ENCODE measurements around the gene MAP3K13.

The MAP3K13 gene

GRCh38 chr3:185353225-185353624 is 9.7 kb upstream of the MAP3K13 start:
- no peak for DNase-seq (ENCODE audit: extremely low spot score)
- ChIA-PET CTCF (interaction anchor here (0.8 to 2.5 kb wide), 12 partner anchors 9 to 307 kb away, joined by 3 to 13 read pairs (median 4); partner anchors contain the start of genes MAP3K13 and SENP2), POLR2A (no interaction called here)
- no peak for TF ChIP-seq CTCF (IDR thresholded peaks at IDR 0.05; ENCODE audit: control extremely low read depth, extremely low read depth, low read depth, missing control alignments)

- DNase-seq (ENCODE audit: extremely low spot score) = peak; percentile 74
- ChIA-PET POLR2A (no interaction called here), CTCF (interaction anchor here (0.8 to 2.5 kb wide), 16 partner anchors 8 to 306 kb away, joined by 3 to 13 read pairs (median 4); partner anchors contain the start of genes MAP3K13 and SENP2)
- peak; percentile 71 for TF ChIP-seq CTCF (IDR thresholded peaks at IDR 0.05; ENCODE audit: control extremely low read depth, extremely low read depth, low read depth, missing control alignments)
Observed at GRCh38 chr3:185353823-185354614, 8.9 kb upstream of the MAP3K13 start.

- POLR2A ChIA-PET = no interaction called here
- CTCF ChIA-PET = interaction anchor here (1.3 kb wide), 1 partner anchor 412 kb away, joined by 3 read pairs; no protein-coding TSS in a partner anchor
- no peak for DNase-seq (ENCODE audit: extremely low spot score)
- no peak for TF ChIP-seq CTCF (IDR thresholded peaks at IDR 0.05; ENCODE audit: control extremely low read depth, extremely low read depth, low read depth, missing control alignments)
Observed at GRCh38 chr3:185356499-185356898, 6.4 kb upstream of the MAP3K13 start.

GRCh38 chr3:185361920-185362319 is 1.0 kb upstream of the MAP3K13 start:
- no peak for TF ChIP-seq CTCF (IDR thresholded peaks at IDR 0.05; ENCODE audit: control extremely low read depth, extremely low read depth, low read depth, missing control alignments)
- no peak for DNase-seq (ENCODE audit: extremely low spot score)
- CTCF ChIA-PET = interaction anchor here (0.9 to 2.7 kb wide), 4 partner anchors 9 to 213 kb away, joined by 3 to 14 read pairs (median 8); no protein-coding TSS in a partner anchor
- POLR2A ChIA-PET = interaction anchor here (0.6 kb wide), 1 partner anchor 548 kb away, joined by 5 read pairs; no protein-coding TSS in a partner anchor

- TF ChIP-seq CTCF (IDR thresholded peaks at IDR 0.05; ENCODE audit: control extremely low read depth, extremely low read depth, low read depth, missing control alignments) = no peak
Observed at GRCh38 chr3:185363662-185364203, 797 bp downstream of the MAP3K13 start.

GRCh38 chr3:185365291-185366073 is 2.5 kb downstream of the MAP3K13 start:
- CTCF ChIA-PET = no interaction called here
- POLR2A ChIA-PET = no interaction called here
- no peak for TF ChIP-seq CTCF (IDR thresholded peaks at IDR 0.05; ENCODE audit: control extremely low read depth, extremely low read depth, low read depth, missing control alignments)
- DNase-seq (ENCODE audit: extremely low spot score) = no peak

More at GRCh38 chr3:185363662-185364203, 797 bp downstream of the MAP3K13 start:
- ChIA-PET POLR2A (interaction anchor here (1.4 kb wide), 1 partner anchor 223 kb away, joined by 3 read pairs; the partner anchor contains the start of gene SENP2), CTCF (interaction anchor here (1.1 to 2.7 kb wide), 4 partner anchors 9 to 211 kb away, joined by 6 to 14 read pairs (median 8); no protein-coding TSS in a partner anchor)
- no peak for DNase-seq (ENCODE audit: extremely low spot score)

All from GM10248 (cell line).